GM18519 (cell line): ENCODE measurements around the gene NCAPG2.
A peak's percentile ranks its signal among the peaks of the same experiment; 100 is the strongest.
"Not testable (repeated sequence)": the region's sequence is repeated elsewhere in the genome, so short reads cannot be mapped to it uniquely, and the experiment has no call there.

Experiments used
- ATAC-seq: cut with Tn5 transposase; IDR thresholded peaks from one replicate; pipeline ENCODE4 v1.9.1; 2021; ENCODE audit warnings: mild to moderate bottlenecking, moderate library complexity; ENCODE audit not compliant: unreplicated experiment, low FRiP score

Gene NCAPG2

DNA sequence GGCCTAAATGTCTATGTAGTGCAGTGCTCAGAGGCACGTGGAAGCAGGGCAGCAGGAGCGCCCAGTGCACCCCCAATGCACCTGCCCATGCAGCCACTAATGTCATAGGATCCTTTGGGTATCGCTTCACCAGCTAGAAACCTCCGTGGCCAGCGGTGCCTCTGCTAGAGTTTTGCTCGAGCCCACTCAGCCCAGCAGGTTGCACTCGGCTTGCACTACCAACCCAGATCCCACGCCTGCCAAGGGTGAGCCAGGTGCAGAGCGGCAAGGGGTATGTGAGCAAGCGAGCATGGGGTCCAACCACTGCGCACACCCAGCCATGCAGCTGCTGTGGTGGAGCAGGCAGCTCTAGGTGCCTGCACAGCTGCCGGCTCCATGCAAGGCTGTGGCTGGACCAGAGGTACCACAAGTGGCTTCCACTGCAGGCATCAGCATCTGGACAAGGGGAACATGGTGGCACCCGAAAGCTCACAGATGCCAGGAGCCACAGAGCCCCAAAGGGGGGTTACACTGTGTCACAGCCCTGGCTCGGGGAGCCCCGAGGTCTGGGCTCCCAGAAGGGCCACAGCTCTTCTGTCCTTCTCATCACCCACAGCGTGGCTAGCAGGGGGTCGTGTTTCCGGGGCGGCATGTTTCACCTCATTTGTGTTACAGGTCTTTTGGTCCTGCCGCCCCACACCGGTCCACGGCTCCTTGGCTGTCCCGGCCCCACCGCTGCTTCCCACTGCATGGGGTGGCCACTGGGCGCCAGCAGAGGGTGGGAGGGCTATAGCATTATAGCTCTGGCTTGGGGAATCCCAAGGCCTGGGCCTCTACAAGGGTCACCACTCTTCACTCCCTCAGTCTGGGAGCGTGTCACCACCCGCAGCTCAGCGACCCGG, 2.3 kb upstream of the NCAPG2 start:
- no peak for ATAC-seq

DNA sequence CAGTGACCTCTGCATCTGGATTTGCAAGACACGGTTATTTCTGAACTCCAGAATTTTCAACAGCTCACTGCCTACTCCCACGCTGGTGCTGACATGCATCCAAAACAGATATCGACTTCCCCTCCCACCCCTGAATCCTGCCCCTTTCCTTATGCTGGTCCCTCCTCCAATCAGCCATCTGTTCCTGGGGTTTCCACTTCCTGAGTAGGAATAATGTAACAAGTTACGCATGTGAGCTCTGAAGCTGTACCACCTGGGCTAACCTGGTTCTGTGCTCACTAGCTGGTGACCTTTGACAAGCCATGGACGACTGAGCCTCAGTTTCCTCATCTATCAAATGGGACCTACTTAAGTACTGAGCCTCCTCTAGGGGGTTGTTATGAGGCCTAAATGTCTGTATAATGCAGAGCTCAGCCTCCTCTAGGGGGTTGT, 1.7 kb upstream of the NCAPG2 start:
- no peak for ATAC-seq

DNA sequence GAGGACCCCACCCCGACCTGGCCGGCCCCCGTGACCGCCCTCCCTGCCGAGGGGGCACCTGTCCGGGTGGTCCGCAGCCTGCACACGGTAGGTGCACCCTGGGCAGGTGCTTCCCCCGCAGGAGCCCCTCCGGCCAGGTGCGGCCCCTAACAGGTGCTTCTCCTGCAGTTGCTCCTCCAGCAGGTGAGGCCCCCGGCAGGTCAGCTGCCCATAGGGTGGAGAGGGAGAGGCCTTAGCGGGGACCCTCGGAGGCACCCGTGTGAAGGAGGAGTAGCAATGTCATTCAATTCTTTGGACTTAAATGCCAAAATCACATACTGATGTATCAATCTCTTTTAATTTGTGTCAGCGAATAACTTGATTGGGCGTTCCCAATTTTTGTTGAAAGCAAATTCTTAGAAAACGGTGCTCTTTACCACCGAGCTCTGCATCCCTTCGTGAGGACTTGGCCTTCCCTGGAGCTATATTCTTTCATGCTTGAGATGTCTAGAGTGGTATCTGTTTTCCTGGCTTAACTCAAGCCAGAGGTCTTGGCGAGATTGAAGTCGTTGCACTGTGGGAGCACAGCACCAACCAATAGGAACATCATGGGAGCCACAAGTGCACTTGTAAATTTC, 738 bp upstream of the NCAPG2 start:
- no peak for ATAC-seq

DNA sequence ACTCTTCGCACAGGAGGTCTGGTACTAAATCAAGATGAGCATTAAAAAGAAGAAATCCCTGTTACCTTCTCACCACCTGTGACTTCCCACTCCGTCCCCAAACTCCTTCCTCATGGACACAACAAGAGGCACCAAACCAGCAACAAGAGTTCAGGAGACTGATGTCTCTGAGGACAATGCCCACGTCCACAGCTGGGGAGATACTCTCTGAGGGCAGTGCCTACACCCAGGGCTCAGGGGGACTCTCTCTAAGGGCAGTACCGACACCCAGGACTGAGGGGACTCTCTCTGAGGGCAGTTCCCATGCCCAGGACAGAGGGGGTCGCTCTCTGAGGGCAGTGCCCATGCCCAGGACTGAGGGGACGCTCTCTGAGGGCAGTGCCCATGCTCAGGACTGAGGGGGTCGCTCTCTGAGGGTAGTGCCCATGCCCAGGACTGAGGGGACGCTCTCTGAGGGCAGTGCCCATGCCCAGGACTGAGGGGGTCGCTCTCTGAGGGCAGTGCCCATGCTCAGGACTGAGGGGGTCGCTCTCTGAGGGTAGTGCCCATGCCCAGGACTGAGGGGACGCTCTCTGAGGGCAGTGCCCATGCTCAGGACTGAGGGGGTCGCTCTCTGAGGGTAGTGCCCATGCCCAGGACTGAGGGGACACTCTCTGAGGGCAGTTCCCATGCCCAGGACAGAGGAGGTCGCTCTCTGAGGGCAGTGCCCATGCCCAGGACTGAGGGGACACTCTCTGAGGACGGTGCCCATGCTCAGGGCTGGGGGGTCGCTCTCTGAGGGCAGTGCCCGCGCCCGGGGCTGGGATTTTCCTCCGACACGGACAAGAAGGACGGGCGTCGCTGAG, 703 bp downstream of the NCAPG2 start:
- ATAC-seq = not testable (repeated sequence)

DNA sequence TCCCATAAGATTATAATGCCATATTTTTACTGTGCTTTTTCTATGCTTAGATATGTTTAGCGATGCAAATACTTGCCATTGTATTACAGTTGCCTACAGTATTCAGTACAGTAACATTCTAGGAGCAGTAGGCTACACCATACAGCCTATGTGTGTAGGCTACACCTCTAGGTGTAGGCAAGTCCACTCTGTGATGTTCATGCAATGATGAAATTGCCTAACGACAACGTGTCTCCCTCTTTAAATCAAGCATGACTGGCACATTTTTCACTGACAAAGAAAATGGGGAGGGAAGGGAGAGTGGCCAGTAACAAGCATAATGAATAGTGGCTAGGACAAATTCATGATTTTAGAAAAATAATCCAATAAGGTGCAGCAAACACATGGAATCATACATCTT, 1.7 kb downstream of the NCAPG2 start:
- no peak for ATAC-seq

DNA sequence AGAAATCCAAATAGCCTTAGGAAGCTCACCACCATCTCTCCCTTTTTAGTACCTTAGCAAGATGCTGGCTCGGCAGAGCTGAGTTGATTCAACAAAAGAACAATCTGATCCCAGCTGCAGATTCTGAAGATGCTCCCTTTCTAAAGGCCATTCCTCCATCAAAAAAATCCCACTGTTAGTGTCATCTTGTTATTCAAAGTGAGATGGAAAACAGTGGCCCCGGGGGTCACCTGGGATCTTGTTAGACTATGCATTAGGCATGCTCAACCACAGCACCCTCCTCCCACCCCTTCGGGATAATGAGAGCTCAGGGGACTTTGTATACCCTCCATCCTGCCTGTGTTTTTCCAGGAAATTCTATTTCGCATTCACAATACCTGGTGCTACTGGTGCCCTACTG, 2.4 kb downstream of the NCAPG2 start:
- ATAC-seq = no peak

DNA sequence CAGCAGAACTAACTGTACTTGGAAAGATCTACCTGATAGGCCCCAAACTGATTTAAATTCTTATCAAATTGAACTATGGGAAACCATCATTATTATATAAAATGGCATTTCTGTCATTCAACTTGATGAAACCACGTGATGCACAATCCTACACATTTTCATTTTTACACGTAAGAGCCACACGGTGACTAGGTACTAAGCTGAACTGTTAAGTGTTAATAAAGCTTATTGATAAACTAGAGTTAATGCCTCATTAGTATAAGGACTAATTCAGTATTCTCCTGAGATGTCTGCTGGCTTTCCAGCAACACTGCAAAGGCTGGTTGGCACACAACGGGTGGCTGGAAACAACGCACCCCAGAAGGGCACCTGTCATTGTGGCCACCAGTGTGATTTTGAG, 4.6 kb downstream of the NCAPG2 start:
- no peak for ATAC-seq

DNA sequence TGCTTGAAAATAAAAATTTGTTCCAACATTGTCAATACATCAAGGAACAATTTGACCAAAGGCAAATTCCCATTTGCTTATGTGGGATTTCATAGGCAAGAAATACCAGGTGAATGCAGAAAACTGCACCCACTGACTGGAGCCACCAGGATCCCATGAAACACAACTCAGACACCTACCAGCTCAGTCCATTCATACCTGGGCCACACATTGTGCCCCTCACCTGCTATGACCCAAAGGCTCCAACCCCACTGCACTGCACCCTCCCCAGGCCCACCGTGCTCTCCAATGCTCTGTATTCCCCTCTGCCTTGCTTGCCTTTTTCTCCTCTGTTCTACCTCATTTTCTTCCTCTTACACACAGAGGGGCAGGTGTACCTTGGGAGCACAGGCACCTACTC, 5.3 kb downstream of the NCAPG2 start:
- no peak for ATAC-seq

DNA sequence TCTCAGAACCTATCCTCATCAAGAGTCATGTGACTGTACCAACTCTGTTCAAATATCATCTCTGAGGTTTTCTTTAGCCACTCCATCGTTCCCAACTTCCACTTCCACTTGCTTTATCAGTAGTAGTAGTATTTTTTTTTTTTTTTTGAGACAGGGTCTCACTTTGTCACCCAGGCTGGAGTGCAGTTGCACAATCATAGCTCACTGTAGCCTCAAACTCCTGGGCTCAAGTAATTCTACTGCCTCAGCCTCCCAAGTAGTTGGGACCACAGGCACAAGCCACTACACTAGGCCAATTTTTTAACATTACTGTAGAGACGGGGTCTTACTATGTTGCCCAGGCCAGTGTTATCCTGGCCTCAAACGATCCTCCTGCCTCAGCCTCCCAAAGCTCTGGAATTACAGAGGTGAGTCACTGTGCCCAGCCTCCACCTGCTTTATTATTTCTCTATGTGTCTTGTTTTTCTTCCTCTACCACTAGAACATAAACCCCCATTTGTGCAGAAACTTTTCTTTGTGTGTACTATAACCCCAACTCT, 5.9 kb downstream of the NCAPG2 start:
- ATAC-seq = no peak

DNA sequence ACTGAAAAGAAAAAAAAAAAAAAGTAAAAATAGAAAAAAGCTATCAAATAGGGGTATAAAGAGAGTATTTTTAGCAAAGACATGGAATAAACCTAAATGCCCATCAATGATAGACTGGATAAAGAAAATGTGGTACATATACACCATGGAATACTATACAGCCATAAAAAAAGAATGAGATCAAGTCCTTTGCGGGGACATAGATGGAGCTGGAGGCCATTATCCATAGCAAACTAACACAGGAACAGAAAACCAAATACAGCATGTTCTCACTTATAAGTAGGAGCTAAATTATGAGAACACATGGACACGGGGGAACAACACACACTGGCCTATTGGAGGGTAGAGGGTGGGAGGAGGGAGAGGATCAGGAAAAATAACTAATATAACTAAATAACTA, 7.0 kb downstream of the NCAPG2 start:
- not testable (repeated sequence) for ATAC-seq

DNA sequence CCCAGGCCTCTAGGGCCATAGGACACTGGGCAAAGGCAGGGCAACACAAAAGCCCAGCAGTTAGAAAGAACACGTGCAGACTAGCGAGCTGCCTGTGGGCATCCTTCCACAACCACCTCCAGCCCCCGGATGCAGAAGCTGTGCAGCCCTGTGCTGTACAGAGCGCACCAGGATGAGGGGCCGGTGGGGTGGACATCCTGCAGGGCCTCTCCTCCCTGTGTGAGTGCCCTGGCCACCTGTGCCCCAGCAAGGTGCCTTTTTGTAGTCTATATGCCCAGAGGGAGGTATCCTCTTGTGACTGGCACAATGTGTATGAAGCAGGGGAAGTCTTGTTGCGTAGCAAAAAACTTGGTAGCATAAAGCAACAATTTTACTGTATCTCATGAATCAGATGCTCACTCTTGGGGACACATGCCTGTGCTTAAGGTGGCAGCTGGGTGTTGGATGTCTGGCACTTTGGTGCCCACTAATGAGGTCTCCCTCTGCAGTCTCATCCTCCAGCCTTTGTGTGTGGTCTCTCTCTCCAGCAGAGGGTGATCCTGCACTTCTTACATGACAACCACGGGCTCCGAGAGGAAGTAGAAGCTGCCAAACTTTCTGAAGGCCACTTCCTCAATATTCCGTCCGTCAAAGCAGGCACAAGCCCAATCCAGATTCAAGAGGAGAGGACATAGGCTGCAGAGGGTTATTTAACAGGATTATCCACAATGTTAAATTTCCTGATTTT, 8.7 kb downstream of the NCAPG2 start:
- peak; percentile 69 for ATAC-seq

DNA sequence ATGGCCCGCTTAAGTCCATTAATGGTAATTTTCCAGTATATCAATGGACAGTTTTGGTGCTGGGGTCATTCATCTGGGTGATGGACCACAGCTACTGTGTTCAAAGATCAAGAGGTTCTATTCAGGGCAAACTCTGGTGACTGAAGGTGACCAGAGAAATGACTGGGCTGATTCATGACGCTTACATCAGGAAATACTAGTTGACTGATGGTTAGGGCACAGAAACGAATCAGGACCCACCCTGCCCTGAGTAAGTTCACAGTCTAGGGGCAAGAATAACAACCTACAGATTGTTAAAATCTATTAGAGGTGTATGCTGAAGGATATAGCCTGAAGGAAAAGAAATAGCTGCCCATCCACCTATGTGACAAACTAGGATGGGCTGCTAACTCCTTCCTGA, 9.5 kb downstream of the NCAPG2 start:
- ATAC-seq = no peak

DNA sequence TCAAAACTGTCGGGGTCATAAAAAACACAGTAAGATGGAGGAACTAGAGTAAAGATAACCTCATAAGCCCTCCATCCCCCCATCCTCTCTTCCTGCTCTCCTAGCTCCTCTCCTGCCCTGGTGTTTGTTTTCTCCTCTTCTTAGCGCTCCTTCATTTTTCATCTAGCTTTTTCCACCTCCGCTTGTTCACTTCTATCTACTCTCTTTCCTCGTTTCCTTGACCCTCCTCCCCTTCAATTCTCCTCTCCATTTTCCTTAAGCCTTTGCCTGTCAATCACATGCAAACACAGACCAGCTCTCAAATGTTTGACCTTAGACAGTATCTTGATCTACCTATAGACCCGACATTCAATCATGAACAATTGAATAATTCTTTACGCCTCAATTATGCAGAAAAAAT, 10.0 kb downstream of the NCAPG2 start:
- ATAC-seq = no peak

DNA sequence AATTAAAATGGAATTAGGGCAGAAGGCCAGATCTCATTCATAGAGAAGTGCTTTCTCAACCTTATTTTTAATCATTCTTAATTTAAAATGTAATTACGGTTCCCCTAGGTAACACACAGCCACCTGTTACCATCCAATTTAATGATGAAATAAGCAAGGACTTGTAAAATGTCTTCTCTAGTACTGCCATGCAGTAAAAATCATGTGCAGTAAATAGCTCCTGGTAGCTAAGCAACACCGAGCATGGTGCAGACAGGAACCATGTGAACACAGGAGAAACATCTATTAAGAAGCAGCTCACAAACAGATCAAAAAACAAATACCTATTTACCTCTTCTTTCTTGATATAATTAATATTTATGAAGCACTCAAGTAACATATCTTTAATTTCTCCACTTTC, 15.1 kb downstream of the NCAPG2 start:
- no peak for ATAC-seq

DNA sequence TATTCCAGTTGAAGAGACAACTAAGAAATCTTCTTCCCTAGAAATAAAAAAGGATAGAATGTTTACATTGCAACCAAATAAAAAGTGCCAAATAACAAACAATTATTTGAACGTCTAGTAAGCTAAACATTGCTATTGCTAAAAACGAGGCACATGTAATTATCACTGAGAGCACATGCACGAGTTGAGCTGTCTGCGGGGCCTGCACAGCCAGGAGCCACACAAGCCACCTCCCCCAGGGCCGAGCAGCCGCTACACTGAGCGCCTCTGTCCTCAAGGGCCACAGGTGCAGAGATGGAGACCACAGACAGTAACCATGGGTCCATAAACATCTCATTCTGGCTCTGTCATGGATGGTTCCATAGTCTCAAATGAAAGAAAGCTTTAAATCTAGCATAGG, 17.2 kb downstream of the NCAPG2 start:
- no peak for ATAC-seq

DNA sequence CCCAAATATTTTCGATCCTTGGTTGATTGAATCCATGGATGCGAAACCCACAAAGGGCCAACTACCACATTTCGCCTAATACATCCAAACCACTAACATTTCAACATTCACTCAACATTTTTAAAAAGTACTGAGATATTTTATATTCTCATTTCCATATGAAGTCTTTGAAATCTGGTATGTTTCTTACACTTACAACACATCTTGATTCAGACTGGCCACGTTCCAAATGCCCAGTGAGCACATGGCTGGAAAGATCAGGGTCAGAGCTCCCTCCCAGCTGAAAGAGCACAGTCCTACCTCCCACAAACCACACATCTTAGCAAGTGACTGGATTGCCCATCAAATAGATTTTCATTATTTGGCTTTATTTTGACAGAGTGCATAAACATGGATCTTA, 18.9 kb downstream of the NCAPG2 start:
- ATAC-seq = no peak

DNA sequence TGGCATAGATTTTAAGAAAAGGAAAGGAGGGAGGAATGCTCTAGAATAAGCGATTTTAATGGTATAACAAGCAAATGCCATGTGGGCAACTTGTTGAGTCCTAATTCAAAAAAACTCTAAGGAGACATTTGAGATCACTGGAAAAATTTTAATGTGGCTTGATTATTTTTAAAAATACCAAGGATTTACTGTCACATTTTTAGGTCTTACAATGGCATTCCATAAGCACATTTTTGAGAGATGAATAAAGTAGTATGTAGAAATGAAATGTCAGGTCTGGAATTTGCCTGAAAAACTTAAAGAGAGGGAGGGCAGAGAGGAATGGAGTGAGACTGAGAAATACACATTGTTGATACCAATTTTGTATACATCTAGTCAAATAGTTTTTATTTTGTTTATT, 20.3 kb downstream of the NCAPG2 start:
- ATAC-seq = no peak

DNA sequence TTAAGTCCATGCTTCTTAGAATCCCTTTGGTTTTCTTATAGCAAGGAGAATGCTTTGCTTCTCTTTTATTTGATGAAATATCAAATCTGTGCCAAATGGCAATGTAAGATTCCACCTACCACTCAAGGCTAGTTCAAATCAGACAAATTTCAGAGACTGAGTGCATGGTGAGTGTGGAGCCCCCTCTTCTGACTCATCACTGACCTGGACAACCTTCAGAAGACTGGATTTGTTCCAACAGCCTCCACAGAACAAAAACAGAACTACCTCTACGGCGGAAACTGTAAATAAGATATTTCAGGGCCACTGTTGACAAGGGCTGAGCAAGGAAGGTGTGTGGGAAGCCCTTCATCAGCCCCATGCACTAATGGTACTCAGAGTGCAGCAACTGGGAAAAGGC, 21.1 kb downstream of the NCAPG2 start:
- no peak for ATAC-seq

DNA sequence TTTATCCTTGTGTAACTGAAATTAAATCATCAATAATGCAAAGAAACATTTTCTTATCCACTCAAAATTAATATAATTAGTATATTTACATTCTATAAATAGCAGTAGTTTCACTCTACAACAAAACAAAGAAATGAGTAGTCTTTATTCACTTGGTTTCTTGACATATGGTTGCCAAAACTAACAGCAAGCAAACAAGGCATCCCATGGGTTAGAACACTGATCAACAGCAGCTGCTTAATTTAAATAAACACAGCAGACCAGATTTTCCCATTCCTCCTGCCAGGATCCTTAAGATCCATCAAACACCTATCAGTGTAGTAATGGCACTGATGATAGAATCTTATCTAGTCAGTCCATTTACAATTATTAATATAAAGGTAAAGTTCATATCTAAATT, 22.1 kb downstream of the NCAPG2 start:
- no peak for ATAC-seq

DNA sequence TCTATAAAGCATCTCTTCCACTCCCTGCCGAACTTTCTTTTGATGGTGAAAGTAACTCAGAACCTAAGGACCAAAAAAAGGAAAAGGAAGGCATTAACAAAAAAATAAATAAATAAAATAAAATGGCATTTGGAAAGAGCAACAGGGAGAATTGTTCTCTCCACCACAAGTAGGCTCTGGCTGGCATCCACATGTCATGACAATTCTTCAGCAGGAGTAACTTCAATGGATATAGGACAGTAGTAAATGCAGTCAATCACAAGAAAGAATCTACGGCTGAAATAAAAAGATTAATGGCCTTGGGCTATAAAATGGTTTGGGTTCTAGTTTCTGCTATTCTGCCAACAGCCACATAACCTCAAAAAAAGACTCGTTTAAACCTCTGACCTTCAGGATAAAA, 23.9 kb downstream of the NCAPG2 start:
- no peak for ATAC-seq
